Liver (tissue), 3 donors: ENCODE measurements around the gene TRPC4AP.

ENCODE experiments used
- FOXA1 ChIP-seq: IDR thresholded peaks from 2 replicates; pipeline ENCODE4 v1.6.1; 2016; ENCODE audit warnings: antibody characterized with exemption
- GABPA ChIP-seq, 2 donors: IDR thresholded peaks in 1 of 2; conservative IDR thresholded peaks in 1 of 2; 2 replicates each; pipeline ENCODE4 v1.6.1; 2016; ENCODE audit warnings: antibody characterized with exemption in 2 of 2, mild to moderate bottlenecking in 1 of 2, moderate library complexity in 1 of 2
- JUND ChIP-seq, 2 donors: IDR thresholded peaks; 2 replicates each; pipeline ENCODE4 v1.6.1; 2016; ENCODE audit warnings: antibody characterized with exemption in 2 of 2
- MAX ChIP-seq: IDR thresholded peaks from 2 replicates; pipeline ENCODE4 v1.6.1; 2016; ENCODE audit warnings: antibody characterized with exemption
- RAD21 ChIP-seq, 2 donors: IDR thresholded peaks; 2 replicates each; pipeline ENCODE4 v1.6.1; 2016; ENCODE audit warnings: antibody characterized with exemption in 2 of 2, mild to moderate bottlenecking in 2 of 2
- REST ChIP-seq: IDR thresholded peaks from 2 replicates; pipeline ENCODE4 v1.6.1; 2016; ENCODE audit warnings: antibody characterized with exemption, mild to moderate bottlenecking
- RXRA ChIP-seq, 2 donors: IDR thresholded peaks; 2 replicates each; pipeline ENCODE4 v1.6.1; 2017 to 2018; ENCODE audit warnings: antibody characterized with exemption in 2 of 2, mild to moderate bottlenecking in 1 of 2
- SP1 ChIP-seq: IDR thresholded peaks from 2 replicates; pipeline ENCODE4 v1.6.1; 2018; ENCODE audit warnings: antibody characterized with exemption, mild to moderate bottlenecking
- YY1 ChIP-seq: IDR thresholded peaks from 2 replicates; pipeline ENCODE4 v1.6.1; 2016; ENCODE audit warnings: antibody characterized with exemption, mild to moderate bottlenecking
- TF ChIP-seq, protein P1 (sequence below): IDR thresholded peaks from 2 replicates; pipeline ENCODE4 v1.6.1; 2016; ENCODE audit warnings: antibody characterized with exemption
- TF ChIP-seq, protein P2 (sequence below): fragments of 150-350 bp; IDR thresholded peaks from 2 replicates; pipeline ENCODE4 v1.5.1; 2017; ENCODE audit warnings: improper control_type of control experiment, low read depth, low read length; ENCODE audit not compliant: missing input control
- TF ChIP-seq, protein P3 (sequence below): IDR thresholded peaks from 2 replicates; pipeline ENCODE4 v1.6.1; 2016; ENCODE audit warnings: antibody characterized with exemption
- donor health status: healthy.
- donor health status: healthy.

GRCh38 chr20:34954904-34955230 is 137.7 kb downstream of the TRPC4AP start:
- TF ChIP-seq, protein P1, sequence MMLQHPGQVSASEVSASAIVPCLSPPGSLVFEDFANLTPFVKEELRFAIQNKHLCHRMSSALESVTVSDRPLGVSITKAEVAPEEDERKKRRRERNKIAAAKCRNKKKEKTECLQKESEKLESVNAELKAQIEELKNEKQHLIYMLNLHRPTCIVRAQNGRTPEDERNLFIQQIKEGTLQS: no peak
- TF ChIP-seq MAX: no peak
- no peak for TF ChIP-seq REST
- TF ChIP-seq, protein P2, sequence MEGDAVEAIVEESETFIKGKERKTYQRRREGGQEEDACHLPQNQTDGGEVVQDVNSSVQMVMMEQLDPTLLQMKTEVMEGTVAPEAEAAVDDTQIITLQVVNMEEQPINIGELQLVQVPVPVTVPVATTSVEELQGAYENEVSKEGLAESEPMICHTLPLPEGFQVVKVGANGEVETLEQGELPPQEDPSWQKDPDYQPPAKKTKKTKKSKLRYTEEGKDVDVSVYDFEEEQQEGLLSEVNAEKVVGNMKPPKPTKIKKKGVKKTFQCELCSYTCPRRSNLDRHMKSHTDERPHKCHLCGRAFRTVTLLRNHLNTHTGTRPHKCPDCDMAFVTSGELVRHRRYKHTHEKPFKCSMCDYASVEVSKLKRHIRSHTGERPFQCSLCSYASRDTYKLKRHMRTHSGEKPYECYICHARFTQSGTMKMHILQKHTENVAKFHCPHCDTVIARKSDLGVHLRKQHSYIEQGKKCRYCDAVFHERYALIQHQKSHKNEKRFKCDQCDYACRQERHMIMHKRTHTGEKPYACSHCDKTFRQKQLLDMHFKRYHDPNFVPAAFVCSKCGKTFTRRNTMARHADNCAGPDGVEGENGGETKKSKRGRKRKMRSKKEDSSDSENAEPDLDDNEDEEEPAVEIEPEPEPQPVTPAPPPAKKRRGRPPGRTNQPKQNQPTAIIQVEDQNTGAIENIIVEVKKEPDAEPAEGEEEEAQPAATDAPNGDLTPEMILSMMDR: no peak
- TF ChIP-seq FOXA1: no peak
- TF ChIP-seq JUND (IDR thresholded peaks at IDR 0.05): no peak
- no peak for TF ChIP-seq SP1
- no peak for TF ChIP-seq RAD21 (IDR thresholded peaks at IDR 0.05)
- TF ChIP-seq YY1: no peak
- TF ChIP-seq RXRA (IDR thresholded peaks at IDR 0.05): no peak
- TF ChIP-seq, protein P3, sequence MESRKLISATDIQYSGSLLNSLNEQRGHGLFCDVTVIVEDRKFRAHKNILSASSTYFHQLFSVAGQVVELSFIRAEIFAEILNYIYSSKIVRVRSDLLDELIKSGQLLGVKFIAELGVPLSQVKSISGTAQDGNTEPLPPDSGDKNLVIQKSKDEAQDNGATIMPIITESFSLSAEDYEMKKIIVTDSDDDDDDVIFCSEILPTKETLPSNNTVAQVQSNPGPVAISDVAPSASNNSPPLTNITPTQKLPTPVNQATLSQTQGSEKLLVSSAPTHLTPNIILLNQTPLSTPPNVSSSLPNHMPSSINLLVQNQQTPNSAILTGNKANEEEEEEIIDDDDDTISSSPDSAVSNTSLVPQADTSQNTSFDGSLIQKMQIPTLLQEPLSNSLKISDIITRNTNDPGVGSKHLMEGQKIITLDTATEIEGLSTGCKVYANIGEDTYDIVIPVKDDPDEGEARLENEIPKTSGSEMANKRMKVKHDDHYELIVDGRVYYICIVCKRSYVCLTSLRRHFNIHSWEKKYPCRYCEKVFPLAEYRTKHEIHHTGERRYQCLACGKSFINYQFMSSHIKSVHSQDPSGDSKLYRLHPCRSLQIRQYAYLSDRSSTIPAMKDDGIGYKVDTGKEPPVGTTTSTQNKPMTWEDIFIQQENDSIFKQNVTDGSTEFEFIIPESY: no peak
- no peak for TF ChIP-seq GABPA (IDR thresholded peaks at IDR 0.05 in 1 of 2, conservative IDR thresholded peaks at IDR 0.05 in 1 of 2)
